Spleen (tissue), 7 donors: ENCODE results near the gene MPHOSPH10.

Source experiments
- CTCF ChIP-seq, 11 experiments: fragments of 200-600 bp in 7 of 11; fragments of 450-650 bp in 4 of 11; sonication (generic) in 4 of 11; IDR thresholded peaks in 8 of 11; conservative IDR thresholded peaks in 3 of 11; 1 replicate in 7 of 11; 2 replicates in 4 of 11; pipeline versions ENCODE4 v1.4.0 to v1.8.0; 2016 to 2021; ENCODE audit warnings: antibody characterized with exemption in 11 of 11, inconsistent platforms in 4 of 11, mild to moderate bottlenecking in 1 of 11
- POLR2A ChIP-seq, 3 donors: fragments of 450-650 bp; IDR thresholded peaks; one replicate each; pipeline ENCODE4 v1.5.1; 2017; ENCODE audit warnings: antibody characterized with exemption in 3 of 3, mild to moderate bottlenecking in 1 of 3
- donor health status: DM: no; HTN: no; CAD: no; lungs with moderate emphysema.
- donor health status: DM: no; HTN: no; CAD: no.
- donor health status: DM: no; HTN: no; CAD: no.

GRCh38 chr2:71108091-71108490 is 22.3 kb upstream of the MPHOSPH10 start:
- TF ChIP-seq CTCF (IDR thresholded peaks at IDR 0.05 in 8 of 11, conservative IDR thresholded peaks at IDR 0.05 in 3 of 11) (no peak), POLR2A (IDR thresholded peaks at IDR 0.05) (no peak)
